HL-60 (cell line): ENCODE data around the gene TTC16.
A peak's percentile ranks its signal among the peaks of the same experiment; 100 is the strongest.

Experiments used
- GABPA ChIP-seq: IDR thresholded peaks from 2 replicates; pipeline ENCODE4 v1.6.1; 2012; ENCODE audit warnings: low read depth
- POLR2AphosphoS5 ChIP-seq: IDR thresholded peaks from 2 replicates; pipeline ENCODE4 v1.6.1; 2012; ENCODE audit warnings: low read depth
- REST ChIP-seq: IDR thresholded peaks from 2 replicates; pipeline ENCODE4 v1.6.1; 2012; ENCODE audit warnings: low read depth; ENCODE audit not compliant: insufficient replicate concordance
- SPI1 ChIP-seq: IDR thresholded peaks from 2 replicates; pipeline ENCODE4 v1.6.1; 2012; ENCODE audit warnings: low read depth, mild to moderate bottlenecking, borderline replicate concordance
- TF ChIP-seq, protein P1 (sequence below): IDR thresholded peaks from one replicate; pipeline ENCODE4 v1.5.1; 2011; ENCODE audit warnings: low read length, control low read depth, inconsistent platforms; ENCODE audit not compliant: insufficient read depth

DNA sequence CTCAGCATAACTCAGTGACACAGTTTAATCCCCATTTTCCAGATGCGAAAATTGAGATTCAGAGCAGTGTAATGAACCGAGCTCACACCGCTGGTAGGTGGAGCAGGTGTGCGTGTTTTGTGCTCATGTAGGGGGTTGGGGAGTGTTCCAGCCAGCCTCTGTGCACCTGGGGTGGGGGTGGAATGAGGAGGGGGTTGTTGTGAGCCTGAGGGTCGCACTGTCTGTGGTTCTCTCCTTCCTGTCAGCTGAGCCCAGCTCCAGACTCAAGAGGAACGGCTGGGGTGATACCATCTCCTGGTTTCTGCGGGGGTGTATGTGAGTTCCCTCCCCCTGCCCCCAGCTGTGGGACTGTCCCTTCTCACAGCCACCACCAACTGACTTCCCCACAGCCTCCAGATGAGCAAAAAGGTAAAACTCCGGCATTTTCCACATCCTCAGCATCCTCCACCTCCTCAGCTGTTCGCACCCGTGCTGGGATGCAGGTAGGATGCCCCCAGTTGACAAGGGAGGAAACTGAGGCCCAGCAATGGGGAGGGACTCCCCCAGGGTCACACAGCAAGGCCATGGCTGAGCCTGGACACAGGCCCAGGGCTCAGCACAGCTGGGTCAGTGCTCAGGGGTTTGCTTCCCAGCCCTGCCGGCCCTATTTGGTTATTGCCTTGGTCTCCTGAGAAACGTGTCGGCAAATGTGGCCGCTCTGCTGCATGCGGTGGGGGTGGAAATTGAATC is 60.5 kb downstream of the TTC16 start:
- TF ChIP-seq, protein P1, sequence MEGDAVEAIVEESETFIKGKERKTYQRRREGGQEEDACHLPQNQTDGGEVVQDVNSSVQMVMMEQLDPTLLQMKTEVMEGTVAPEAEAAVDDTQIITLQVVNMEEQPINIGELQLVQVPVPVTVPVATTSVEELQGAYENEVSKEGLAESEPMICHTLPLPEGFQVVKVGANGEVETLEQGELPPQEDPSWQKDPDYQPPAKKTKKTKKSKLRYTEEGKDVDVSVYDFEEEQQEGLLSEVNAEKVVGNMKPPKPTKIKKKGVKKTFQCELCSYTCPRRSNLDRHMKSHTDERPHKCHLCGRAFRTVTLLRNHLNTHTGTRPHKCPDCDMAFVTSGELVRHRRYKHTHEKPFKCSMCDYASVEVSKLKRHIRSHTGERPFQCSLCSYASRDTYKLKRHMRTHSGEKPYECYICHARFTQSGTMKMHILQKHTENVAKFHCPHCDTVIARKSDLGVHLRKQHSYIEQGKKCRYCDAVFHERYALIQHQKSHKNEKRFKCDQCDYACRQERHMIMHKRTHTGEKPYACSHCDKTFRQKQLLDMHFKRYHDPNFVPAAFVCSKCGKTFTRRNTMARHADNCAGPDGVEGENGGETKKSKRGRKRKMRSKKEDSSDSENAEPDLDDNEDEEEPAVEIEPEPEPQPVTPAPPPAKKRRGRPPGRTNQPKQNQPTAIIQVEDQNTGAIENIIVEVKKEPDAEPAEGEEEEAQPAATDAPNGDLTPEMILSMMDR = no peak
- TF ChIP-seq REST (no peak), SPI1 (peak; percentile 83), POLR2AphosphoS5 (peak; percentile 68), GABPA (no peak)
